HG03175 (cell line): ENCODE results near the gene DCAF7.

ENCODE experiments used
- ATAC-seq: cut with Tn5 transposase; IDR thresholded peaks from one replicate; pipeline ENCODE4 v1.9.1; 2021; ENCODE audit warnings: mild to moderate bottlenecking, moderate library complexity; ENCODE audit not compliant: unreplicated experiment

DCAF7 gene

GRCh38 chr17:63543822-63544420 is 6.4 kb upstream of the DCAF7 start:
- ATAC-seq: no peak

GRCh38 chr17:63544467-63545301 is 5.6 kb upstream of the DCAF7 start:
- ATAC-seq: no peak

GRCh38 chr17:63546308-63547082 is 3.8 kb upstream of the DCAF7 start:
- no peak for ATAC-seq

DNA sequence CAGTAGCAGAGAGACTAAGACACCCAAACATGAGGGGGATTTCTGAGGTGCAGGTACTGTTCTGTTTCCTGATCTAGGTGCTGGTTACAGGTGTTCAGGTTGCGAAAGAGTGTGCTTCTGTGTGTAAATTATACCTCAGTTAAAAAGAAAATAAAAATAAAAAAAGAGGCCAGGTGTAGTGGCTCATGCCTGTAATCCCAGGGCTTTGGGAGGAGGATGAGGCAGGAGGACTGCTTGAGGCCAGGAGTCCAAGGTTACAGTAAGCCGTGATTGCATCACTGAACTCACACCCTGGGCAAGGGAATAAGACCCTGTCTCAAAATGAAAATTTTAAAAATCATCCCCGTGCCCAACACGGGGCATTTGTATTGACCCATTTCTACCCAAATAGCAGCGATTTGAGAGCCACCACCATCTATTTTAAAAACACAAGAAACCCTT is 3.2 kb upstream of the DCAF7 start:
- ATAC-seq: no peak

DNA sequence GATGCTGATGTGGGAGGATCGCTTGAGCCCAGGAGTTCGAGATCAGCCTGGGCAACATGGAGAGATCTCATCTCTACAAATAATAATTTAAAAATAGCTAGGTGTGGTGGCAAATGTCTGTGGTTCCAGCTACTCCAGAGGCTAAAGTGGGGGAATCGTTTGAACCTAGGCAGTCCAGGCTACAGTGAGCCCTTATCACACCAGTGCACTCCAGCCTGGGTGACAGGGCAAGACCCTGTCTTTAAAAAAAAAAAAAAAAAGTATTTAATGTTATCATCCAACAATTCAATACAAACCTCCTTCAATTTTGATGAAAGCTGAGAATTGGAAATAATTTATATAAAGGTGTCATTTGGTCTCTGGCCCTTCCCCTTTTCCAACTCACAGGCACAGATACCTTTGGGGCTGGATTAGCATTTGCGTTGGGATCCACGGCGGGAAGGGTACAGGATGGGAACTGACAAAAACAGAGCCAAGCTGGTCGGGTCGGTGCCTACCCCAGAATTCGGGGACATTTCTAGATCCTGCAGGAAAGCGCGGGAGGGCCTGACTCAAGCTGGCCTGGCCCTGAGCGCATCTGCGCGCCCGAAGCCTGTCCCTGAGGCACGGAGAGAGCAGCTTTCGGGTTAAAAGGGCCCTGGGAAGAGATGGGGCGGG is 860 bp upstream of the DCAF7 start:
- ATAC-seq: peak; percentile 15

DNA sequence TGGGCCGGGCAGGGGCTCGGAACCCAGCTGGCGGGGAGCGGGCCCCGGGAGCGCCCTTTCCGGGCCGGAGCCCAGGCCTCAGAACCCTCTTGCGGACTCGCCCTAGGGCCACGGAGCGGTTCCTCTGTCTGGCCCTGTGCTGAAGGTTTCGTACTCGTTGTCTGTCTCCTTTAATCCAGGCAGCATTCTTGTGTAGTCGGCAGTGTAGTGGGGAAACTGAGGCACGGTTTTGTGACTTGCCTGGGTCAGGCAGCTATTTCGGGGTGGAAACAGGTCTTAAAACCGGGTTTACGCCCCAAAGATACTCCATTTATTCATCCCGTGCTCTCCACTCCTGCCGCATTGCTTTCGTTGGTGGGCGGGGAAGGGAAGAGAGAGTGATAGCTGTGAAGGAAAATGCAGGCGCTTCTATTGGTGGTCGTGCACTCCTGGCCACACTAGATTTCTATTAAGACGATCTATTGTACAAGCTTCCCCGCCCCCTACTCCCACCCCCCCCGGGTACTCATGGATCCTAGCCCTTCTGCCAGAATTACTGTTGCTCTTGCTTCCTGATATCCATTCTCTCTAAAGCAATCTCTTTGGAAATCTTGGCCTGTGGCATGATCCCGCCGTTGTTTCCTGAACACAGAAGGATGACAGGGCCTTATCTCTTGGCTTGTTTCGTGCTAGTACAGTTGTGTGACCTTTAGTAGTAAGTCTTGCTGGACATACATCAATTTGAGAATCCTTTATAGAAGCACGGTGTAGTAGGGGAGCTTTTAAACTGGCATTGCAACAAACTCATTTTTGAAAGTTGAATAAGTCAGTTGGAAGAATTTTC is 751 bp downstream of the DCAF7 start:
- ATAC-seq: peak; percentile 4

- no peak for ATAC-seq
These were observed 1.9 kb downstream of the DCAF7 start for GRCh38 chr17:63552211-63552610.

DNA sequence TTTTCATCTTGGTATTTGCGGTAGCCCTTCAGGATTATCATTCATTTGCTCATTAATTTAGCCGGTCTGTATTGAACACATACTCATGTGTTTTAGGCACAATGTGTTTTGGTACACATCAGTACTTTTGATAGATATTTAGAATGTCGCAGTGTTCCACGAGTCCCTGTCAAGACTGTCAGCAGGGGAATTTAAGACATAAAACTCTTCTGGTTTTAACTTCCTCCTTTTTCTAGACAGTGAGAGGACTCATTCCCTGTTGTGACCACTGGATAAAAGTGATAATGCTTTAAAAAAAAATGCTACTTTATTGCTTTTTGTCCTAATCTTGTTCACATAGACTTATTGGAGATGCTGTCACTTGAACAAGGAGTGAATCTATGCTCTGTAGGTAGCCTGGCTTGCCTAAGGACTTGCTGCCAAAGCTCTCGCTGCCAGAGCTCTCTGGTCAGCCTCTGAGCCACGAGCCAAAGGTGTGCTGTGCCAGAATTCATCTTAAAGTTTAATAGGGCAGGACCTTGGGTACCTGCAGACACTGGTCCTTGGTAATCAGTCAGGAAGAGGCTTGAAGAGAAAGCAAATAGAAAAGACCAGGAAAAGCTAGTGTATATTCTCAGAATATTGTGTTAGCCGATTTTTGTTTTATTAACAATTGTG is 5.4 kb downstream of the DCAF7 start:
- no peak for ATAC-seq

DNA sequence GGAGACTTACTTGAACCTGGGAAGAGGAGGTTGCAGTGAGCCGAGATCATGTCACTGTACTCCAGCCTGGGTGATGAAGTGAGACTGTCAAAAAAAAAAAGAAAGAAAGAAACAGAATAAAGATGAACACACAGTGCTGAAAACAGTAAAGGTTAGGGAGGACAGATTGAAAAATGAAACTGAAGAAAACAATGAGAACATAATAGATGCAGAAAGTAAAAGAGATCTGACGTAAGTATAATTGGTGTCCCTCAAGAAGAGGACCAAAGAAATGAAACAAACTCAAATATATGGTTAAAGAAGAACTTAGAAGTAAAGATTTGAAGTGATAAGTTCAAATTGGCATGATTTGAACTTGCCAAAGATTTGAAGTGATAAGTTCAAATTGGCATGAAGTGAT is 7.1 kb downstream of the DCAF7 start:
- ATAC-seq: no peak

GRCh38 chr17:63558441-63558840 is 8.2 kb downstream of the DCAF7 start:
- no peak for ATAC-seq

GRCh38 chr17:63561819-63562218 is 11.5 kb downstream of the DCAF7 start:
- no peak for ATAC-seq

DNA sequence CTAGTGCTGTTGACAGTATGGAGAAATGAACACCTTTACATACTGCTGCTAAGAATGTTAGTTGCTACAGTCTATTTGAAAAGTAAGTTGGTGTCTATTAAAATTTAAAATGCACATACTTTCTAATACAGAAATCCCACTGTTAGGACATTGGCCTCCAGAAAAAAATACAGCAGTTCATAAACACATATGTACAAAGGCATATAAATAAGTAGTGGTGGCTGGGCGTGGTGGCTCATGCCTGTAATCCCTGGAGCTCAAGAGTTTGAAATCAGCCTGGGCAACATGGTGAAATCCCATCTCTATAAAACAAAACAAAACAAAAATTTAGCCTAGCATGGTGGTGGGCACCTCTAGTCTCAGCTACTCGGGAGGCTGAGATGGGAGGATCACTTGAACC is 13.1 kb downstream of the DCAF7 start:
- no peak for ATAC-seq

DNA sequence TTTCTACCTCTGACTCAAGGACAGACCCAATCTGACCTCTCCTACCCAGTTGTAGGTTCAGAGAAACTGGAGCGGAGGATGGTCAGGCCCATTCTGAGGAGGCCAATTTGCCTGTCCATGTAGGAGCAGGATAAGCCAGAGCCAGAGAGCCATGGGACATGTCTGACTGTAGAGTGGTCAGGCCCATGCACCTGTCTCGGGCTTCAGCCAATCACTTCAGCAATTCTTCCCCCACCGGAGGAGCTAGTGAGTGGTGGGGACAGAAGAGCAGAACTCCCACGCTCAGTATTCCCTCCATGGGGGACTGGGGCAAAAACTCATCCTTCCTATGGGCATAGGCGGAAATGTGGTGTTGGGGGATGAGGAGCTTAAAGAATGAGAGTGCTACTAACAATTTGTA is 14.3 kb downstream of the DCAF7 start:
- no peak for ATAC-seq

DNA sequence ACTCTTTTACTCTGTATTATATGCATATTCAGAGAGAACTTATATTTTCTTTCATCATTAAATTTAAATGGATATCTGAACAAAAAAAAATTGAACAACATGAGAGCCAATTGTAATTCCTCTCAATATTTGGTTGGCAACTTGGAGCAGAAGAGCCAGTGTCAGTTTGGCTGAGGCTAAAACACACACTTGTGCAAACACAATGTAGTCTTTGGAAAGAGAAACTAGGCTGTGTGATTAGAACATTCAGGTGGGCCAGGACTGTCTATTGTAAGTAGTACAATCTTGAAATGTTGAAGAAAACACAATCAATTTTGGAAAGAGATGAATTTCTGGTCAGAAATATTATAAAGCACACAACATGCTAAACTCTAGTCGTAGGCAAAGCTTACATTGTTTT is 17.0 kb downstream of the DCAF7 start:
- ATAC-seq: no peak

GRCh38 chr17:63568563-63568962 is 18.3 kb downstream of the DCAF7 start:
- ATAC-seq: no peak

- no peak for ATAC-seq
These were observed 21.5 kb downstream of the DCAF7 start for GRCh38 chr17:63571632-63572310.

GRCh38 chr17:63573634-63574033 is 23.4 kb downstream of the DCAF7 start:
- ATAC-seq: no peak

- no peak for ATAC-seq
These were observed 27.9 kb downstream of the DCAF7 start for GRCh38 chr17:63578027-63578768.

DNA sequence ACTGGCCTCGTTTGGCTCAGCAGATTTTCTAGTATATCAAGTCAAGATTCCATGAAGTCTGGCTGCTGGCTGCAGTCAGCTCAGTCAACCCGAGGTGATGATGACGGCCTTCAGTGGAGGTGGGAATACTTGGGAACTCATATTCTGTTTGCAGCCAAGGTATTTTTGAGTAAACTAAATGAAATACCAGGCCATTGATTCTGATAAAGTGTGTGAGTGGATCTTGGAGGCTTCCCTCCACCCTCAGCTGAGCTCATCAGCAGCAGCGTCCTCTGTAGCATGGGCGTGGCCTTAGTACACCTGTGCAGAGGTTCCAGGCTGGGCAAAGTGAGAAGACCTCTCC is 28.5 kb downstream of the DCAF7 start:
- ATAC-seq: no peak
